ENCODE measurements around the gene LPGAT1. TPM values are rescaled to one million over a fixed set of nuclear protein-coding genes. Genes with fewer than 3 reads are reported as not detected.

Gene LPGAT1
- total and polyA plus RNA-seq, 2 experiments from 2014 or later, result 36.4 to 92.1 TPM

DNA sequence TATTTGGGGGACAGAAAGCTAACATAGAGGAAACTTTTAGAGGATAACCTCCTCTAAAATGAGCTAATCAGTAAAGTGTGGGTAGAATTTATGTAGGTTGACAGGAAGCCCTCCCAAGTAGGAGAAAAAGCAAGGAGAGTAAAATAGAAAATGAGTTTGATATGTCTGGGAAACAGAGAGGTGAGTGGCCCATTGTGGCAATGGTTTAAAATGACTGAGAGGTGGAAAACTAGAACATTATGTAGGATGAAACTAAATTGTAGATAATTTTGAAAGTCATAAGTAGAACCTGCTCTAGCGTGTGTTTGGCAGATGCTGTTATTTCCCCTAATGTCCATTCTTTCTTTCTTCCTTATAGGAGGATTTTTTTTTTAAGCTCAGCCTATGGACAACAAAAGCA lies 8.5 kb upstream of the LPGAT1 start:
- Histone ChIP-seq H3K27me3 (no peaks in the 10 kb centered on the region), H3K4me3 (no peak overlapping the region), H3K9me3 (ENCODE audit: low read depth) (no peaks in the 10 kb centered on the region), H3K27ac (no peak overlapping the region), H2AFZ (no peak overlapping the region), H3K9me2 (replicated peaks; ENCODE audit: insufficient read depth) (no peaks in the 10 kb centered on the region), H4K20me1 (ENCODE audit: insufficient read depth, poor library complexity, severe bottlenecking) (no peaks in the 10 kb centered on the region), H3K79me2 (no peaks in the 10 kb centered on the region), H3K4me1 (ENCODE audit: insufficient read depth) (no peaks in the 10 kb centered on the region), H3K4me2 (no peak overlapping the region), H3K36me3 (replicated peaks; ENCODE audit: insufficient read depth, low read depth) (no peaks in the 10 kb centered on the region)
- no peak for DNase-seq (ENCODE audit: low spot score)
- TF ChIP-seq EZH2 (IDR thresholded peaks at IDR 0.05; ENCODE audit: borderline replicate concordance), result no peak
- no peak for TF ChIP-seq EZH2phosphoT487 (IDR thresholded peaks at IDR 0.05; ENCODE audit: low read depth, severe bottlenecking, unreplicated experiment)
- TF ChIP-seq CTCF (IDR thresholded peaks at IDR 0.05; ENCODE audit: poor library complexity), result no peak
- 90% methylated on average over 1 of the region's 1 CpG for WGBS (ENCODE audit: low lambda C conversion rate, missing lambda C conversion rate)

- Histone ChIP-seq H3K36me3 (replicated peaks; ENCODE audit: insufficient read depth, low read depth) (no peaks in the 10 kb centered on the region), H3K9me2 (replicated peaks; ENCODE audit: insufficient read depth) (no peaks in the 10 kb centered on the region), H2AFZ (no peak overlapping the region), H3K27ac (no peak overlapping the region), H4K20me1 (ENCODE audit: insufficient read depth, poor library complexity, severe bottlenecking) (no peaks in the 10 kb centered on the region), H3K4me3 (no peak overlapping the region), H3K4me2 (no peak overlapping the region), H3K79me2 (peaks cover 9% of the 10 kb centered on the region), H3K4me1 (ENCODE audit: insufficient read depth) (no peaks in the 10 kb centered on the region), H3K9me3 (ENCODE audit: low read depth) (no peaks in the 10 kb centered on the region), H3K27me3 (no peaks in the 10 kb centered on the region)
- TF ChIP-seq CTCF (IDR thresholded peaks at IDR 0.05; ENCODE audit: poor library complexity), result no peak
- TF ChIP-seq EZH2 (IDR thresholded peaks at IDR 0.05; ENCODE audit: borderline replicate concordance), result no peak
- no peak for TF ChIP-seq EZH2phosphoT487 (IDR thresholded peaks at IDR 0.05; ENCODE audit: low read depth, severe bottlenecking, unreplicated experiment)
- 89% methylated on average over 1 of the region's 1 CpG for WGBS (ENCODE audit: low lambda C conversion rate, missing lambda C conversion rate)
- DNase-seq (ENCODE audit: low spot score), result no peak
Observed at GRCh38 chr1:211833174-211833820, 2.7 kb upstream of the LPGAT1 start.

DNA sequence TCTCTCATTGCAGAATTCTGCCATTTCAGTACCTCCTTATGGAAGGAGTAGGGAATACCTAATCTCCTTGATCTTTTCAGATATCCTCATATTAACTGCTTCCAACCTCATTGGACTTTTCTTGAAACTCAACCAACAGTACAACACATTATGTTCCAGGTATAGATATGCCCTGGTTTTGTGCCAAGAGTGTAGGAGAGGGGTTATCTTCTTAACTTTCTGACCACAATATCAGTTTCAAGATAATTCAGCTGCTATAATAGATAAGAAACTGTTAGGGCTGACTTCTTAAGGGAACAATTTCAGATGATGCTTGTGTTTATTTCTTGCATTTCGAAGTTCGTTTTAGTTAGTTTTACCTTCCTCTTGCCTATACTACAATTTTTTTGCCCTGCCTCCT lies 2.1 kb upstream of the LPGAT1 start:
- peaks cover 15% of the 10 kb centered on the region for H3K79me2 ChIP-seq
- H3K9me3 ChIP-seq (ENCODE audit: low read depth), result no peaks in the 10 kb centered on the region
- no peak overlapping the region for H3K27ac ChIP-seq
- no peaks in the 10 kb centered on the region for H4K20me1 ChIP-seq (ENCODE audit: insufficient read depth, poor library complexity, severe bottlenecking)
- WGBS (ENCODE audit: low lambda C conversion rate, missing lambda C conversion rate), result 91% methylated on average over 2 of the region's 2 CpGs
- no peak overlapping the region for H3K4me2 ChIP-seq
- H3K36me3 ChIP-seq (replicated peaks; ENCODE audit: insufficient read depth, low read depth), result no peaks in the 10 kb centered on the region
- peaks cover 2% of the 10 kb centered on the region for H3K4me1 ChIP-seq (ENCODE audit: insufficient read depth)
- H3K4me3 ChIP-seq, result no peak overlapping the region
- TF ChIP-seq CTCF (IDR thresholded peaks at IDR 0.05; ENCODE audit: poor library complexity) (no peak), EZH2phosphoT487 (IDR thresholded peaks at IDR 0.05; ENCODE audit: low read depth, severe bottlenecking, unreplicated experiment) (no peak), EZH2 (IDR thresholded peaks at IDR 0.05; ENCODE audit: borderline replicate concordance) (no peak)
- H3K27me3 ChIP-seq, result no peaks in the 10 kb centered on the region
- H2AFZ ChIP-seq, result no peak overlapping the region
- no peak for DNase-seq (ENCODE audit: low spot score)
- H3K9me2 ChIP-seq (replicated peaks; ENCODE audit: insufficient read depth), result no peaks in the 10 kb centered on the region
